Caco-2 (cell line): ENCODE data around the gene PLEKHA8. TPM values are rescaled to one million over a fixed set of nuclear protein-coding genes. Genes with fewer than 3 reads are reported as not detected.

Experiments used
- BruUV-seq: library from RNA; stranded (reverse); fragments of 400-500 nt; replicated peaks from 2 replicates; lab custom pipeline; 2021; lab: Mats Ljungman, UMichigan
- CTCF ChIA-PET: fragments of 300-600 bp; sonication (Branson Sonifier 250); formaldehyde crosslinking; loops from one replicate; lab custom pipeline; 2022; ENCODE audit warnings: antibody characterized with exemption; lab: Charles Lee
- POLR2A ChIA-PET: fragments of 300-600 bp; sonication (Branson Sonifier 250); formaldehyde crosslinking; loops from one replicate; lab custom pipeline; 2022; ENCODE audit warnings: antibody characterized with exemption; lab: Charles Lee
- DNase-seq, 2 experiments: peaks; one replicate each; pipeline versions ENCODE4 v3.0.0 to v3.0.0-alpha.2; 2020 to 2022
- H3K27me3 ChIP-seq: replicated peaks from 2 replicates; pipeline ENCODE4 v1.6.0; 2011; ENCODE audit warnings: low read length; ENCODE audit not compliant: control insufficient read depth, insufficient read depth
- H3K36me3 ChIP-seq: 2 replicates; pipeline ENCODE4 v1.5.1; 2011; ENCODE audit warnings: low read length; ENCODE audit not compliant: control insufficient read depth, insufficient read depth
- H3K4me1 ChIP-seq: fragments of 250-450 bp; sonication (Bioruptor Pico); 2 replicates; pipeline ENCODE4 v1.5.1; 2020; ENCODE audit warnings: mild to moderate bottlenecking
- H3K4me3 ChIP-seq: 2 replicates; pipeline ENCODE4 v1.5.1; 2011; ENCODE audit warnings: low read depth, mild to moderate bottlenecking, control low read depth, low read length
- H3K9me3 ChIP-seq: fragments of 250-450 bp; sonication (Bioruptor Pico); 2 replicates; pipeline ENCODE4 v1.5.1; 2020; ENCODE audit warnings: mild to moderate bottlenecking, moderate library complexity
- H3K27ac Mint-ChIP-seq: one replicate; pipeline ENCODE4 v1.8.0; 2022; ENCODE audit warnings: mixed read lengths; ENCODE audit not compliant: unreplicated experiment
- H3K27me3 Mint-ChIP-seq: one replicate; pipeline ENCODE4 v1.8.0; 2022; ENCODE audit warnings: mixed read lengths; ENCODE audit not compliant: insufficient read depth, unreplicated experiment
- H3K36me3 Mint-ChIP-seq: one replicate; pipeline ENCODE4 v1.8.0; 2022; ENCODE audit warnings: mild to moderate bottlenecking, mixed read lengths; ENCODE audit not compliant: insufficient read depth, unreplicated experiment
- H3K4me1 Mint-ChIP-seq: one replicate; pipeline ENCODE4 v1.8.0; 2022; ENCODE audit warnings: low read depth, mixed read lengths; ENCODE audit not compliant: unreplicated experiment
- H3K4me3 Mint-ChIP-seq: one replicate; pipeline ENCODE4 v1.8.0; 2022; ENCODE audit warnings: mild to moderate bottlenecking, moderate library complexity, mixed read lengths; ENCODE audit not compliant: unreplicated experiment
- H3K9me3 Mint-ChIP-seq: one replicate; pipeline ENCODE4 v1.8.0; 2022; ENCODE audit warnings: mixed read lengths; ENCODE audit not compliant: unreplicated experiment
- intact Hi-C: fragments of 100-400 bp; cut with micrococcal nuclease; formaldehyde crosslinking; loops from one replicate; pipeline ENCODE4 v1.10.0; 2022; ENCODE audit not compliant: unreplicated experiment
- total RNA-seq: library from RNA; stranded (reverse); gene quantifications from 2 replicates; pipeline ENCODE4 v1.2.3, GENCODE V29; 2022
- TF ChIP-seq, protein P1 (sequence below), 2 experiments: fragments of 200-600 bp in 1 of 2; IDR thresholded peaks; 1 replicate in 1 of 2; 2 replicates in 1 of 2; pipeline versions ENCODE4 v1.5.1 to v1.8.0; 2011 to 2022; ENCODE audit warnings: antibody characterized with exemption in 1 of 2, control low read depth in 1 of 2, inconsistent platforms in 1 of 2, low read depth in 1 of 2, low read length in 1 of 2, mild to moderate bottlenecking in 1 of 2, moderate library complexity in 1 of 2; ENCODE audit not compliant: insufficient read depth in 1 of 2, severe bottlenecking in 1 of 2, unreplicated experiment in 1 of 2

PLEKHA8 gene
- total RNA-seq, 1 experiment from 2014 or later = 32.5 TPM

DNA sequence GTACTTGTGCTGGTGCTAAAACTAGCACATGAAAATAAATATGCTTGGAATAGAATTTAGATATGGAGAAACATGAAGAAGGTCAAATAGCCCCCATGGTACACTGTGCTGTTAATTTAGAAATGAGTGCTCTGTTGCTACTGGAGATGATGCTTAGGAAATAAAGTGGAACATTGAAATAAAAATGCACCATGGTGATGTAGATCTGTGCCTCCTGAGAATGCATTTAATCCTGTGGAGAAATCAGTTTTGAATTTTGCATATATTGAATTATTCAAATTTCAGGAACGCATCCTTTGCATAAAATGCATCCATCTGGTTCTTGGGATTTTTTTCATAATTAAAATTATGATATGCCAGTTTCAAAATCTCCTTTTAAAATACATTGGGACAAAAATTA is 44.5 kb downstream of the PLEKHA8 start:
- Mint-ChIP-seq H3K4me3 (no peak overlapping the region), H3K27me3 (no peaks in the 10 kb centered on the region), H3K9me3 (no peaks in the 10 kb centered on the region), H3K27ac (no peak overlapping the region), H3K36me3 (peaks cover 7% of the 10 kb centered on the region), H3K4me1 (no peaks in the 10 kb centered on the region)
- Histone ChIP-seq H3K4me1 (0 out of 2 replicates have a peak, but pooled peaks cover 3% of the 10 kb centered on the region), H3K27me3 (no peaks in the 10 kb centered on the region), H3K36me3 (no peaks in the 10 kb centered on the region), H3K9me3 (no peaks in the 10 kb centered on the region), H3K4me3 (no peak overlapping the region)
- TF ChIP-seq, protein P1, sequence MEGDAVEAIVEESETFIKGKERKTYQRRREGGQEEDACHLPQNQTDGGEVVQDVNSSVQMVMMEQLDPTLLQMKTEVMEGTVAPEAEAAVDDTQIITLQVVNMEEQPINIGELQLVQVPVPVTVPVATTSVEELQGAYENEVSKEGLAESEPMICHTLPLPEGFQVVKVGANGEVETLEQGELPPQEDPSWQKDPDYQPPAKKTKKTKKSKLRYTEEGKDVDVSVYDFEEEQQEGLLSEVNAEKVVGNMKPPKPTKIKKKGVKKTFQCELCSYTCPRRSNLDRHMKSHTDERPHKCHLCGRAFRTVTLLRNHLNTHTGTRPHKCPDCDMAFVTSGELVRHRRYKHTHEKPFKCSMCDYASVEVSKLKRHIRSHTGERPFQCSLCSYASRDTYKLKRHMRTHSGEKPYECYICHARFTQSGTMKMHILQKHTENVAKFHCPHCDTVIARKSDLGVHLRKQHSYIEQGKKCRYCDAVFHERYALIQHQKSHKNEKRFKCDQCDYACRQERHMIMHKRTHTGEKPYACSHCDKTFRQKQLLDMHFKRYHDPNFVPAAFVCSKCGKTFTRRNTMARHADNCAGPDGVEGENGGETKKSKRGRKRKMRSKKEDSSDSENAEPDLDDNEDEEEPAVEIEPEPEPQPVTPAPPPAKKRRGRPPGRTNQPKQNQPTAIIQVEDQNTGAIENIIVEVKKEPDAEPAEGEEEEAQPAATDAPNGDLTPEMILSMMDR (IDR thresholded peaks at IDR 0.05; ENCODE audit: insufficient read depth in 1 of 2, low read depth in 1 of 2, low read length in 1 of 2, severe bottlenecking in 1 of 2, unreplicated experiment in 1 of 2) = no peak
- no TSS peak for BruUV-seq
- POLR2A ChIA-PET = no interaction called here
- CTCF ChIA-PET = no interaction called here
- no peak for DNase-seq
- intact Hi-C loops = no loop called here

DNA sequence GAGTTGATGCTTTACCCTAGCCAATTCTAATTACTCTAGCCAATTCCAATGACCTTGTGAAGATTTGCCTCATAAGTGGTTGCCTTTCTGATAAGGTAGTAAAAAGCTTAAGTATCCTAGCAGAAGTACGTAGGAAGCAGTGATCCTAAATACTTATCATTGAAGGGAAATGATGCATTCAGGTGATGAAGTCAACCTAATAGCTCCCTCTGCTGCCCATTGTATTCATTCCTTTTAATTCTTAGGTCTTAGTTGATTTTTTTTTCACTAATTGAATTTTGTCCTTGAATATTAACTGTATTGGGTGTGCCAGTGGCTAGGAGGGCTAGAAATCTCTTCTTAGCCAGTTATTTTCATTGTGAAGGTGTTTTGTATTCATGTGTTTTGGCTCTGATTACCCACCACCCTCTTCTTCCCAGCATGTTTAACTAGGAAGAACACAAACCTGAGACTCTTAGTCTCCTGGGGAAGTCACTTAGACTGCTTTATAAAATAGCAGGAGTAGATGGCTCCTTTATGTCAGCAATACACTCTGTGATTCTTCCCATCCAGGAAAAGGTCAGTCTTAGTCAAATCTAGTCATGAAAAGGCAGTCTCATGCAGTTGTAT is 46.3 kb downstream of the PLEKHA8 start:
- no peak overlapping the region for H3K4me3 Mint-ChIP-seq
- no peaks in the 10 kb centered on the region for H3K27me3 Mint-ChIP-seq
- Histone ChIP-seq H3K36me3 (no peaks in the 10 kb centered on the region), H3K27me3 (no peaks in the 10 kb centered on the region), H3K4me3 (no peak overlapping the region), H3K4me1 (0 out of 2 replicates have a peak, but pooled peaks cover 3% of the 10 kb centered on the region), H3K9me3 (no peaks in the 10 kb centered on the region)
- no peaks in the 10 kb centered on the region for H3K4me1 Mint-ChIP-seq
- ChIA-PET POLR2A (interaction anchor here (0.5 kb wide), 1 partner anchor 94 kb away, joined by 3 read pairs; no protein-coding TSS in a partner anchor), CTCF (interaction anchor here (0.6 to 1.3 kb wide), 5 partner anchors 13 to 196 kb away, joined by 3 to 7 read pairs (median 3); no protein-coding TSS in a partner anchor)
- H3K9me3 Mint-ChIP-seq = no peaks in the 10 kb centered on the region
- peaks cover 14% of the 10 kb centered on the region for H3K36me3 Mint-ChIP-seq
- no peak overlapping the region for H3K27ac Mint-ChIP-seq
- BruUV-seq = no TSS peak
- intact Hi-C loops = no loop called here
- TF ChIP-seq, protein P1 (IDR thresholded peaks at IDR 0.05; ENCODE audit: insufficient read depth in 1 of 2, low read depth in 1 of 2, low read length in 1 of 2, severe bottlenecking in 1 of 2, unreplicated experiment in 1 of 2) = peak; percentile 56 to 63
- DNase-seq = peak in 1 of 2 experiments; percentile 28

DNA sequence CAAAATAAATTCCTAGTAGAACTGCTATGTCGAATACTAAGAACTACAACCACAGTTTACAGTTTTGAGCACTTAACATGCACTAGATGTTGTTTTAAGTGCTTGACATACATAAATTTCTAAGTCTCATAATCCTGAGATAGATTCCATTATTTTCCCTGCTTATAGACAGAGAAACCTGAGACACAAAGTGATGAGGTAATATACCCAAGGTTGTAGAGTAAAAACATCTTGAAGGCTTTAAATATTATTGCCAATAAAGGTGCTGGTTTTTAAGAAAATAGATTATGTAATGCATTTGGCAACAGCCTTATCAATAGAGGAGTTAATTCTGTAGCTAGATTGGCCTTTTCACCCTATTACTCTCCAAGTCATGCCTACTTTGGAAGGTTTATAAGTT is 48.2 kb downstream of the PLEKHA8 start:
- ChIA-PET POLR2A (no interaction called here), CTCF (no interaction called here)
- H3K9me3 ChIP-seq = no peaks in the 10 kb centered on the region
- Mint-ChIP-seq H3K4me3 (no peak overlapping the region), H3K4me1 (no peaks in the 10 kb centered on the region), H3K27me3 (no peaks in the 10 kb centered on the region), H3K36me3 (peaks cover 18% of the 10 kb centered on the region), H3K9me3 (no peaks in the 10 kb centered on the region), H3K27ac (no peak overlapping the region)
- no peak for DNase-seq
- BruUV-seq = no TSS peak
- 0 out of 2 replicates have a peak, but pooled peaks cover 3% of the 10 kb centered on the region for H3K4me1 ChIP-seq
- intact Hi-C loops = no loop called here
- H3K36me3 ChIP-seq = no peaks in the 10 kb centered on the region
- no peak overlapping the region for H3K4me3 ChIP-seq
- TF ChIP-seq, protein P1 (IDR thresholded peaks at IDR 0.05; ENCODE audit: insufficient read depth in 1 of 2, low read depth in 1 of 2, low read length in 1 of 2, severe bottlenecking in 1 of 2, unreplicated experiment in 1 of 2) = no peak
- no peaks in the 10 kb centered on the region for H3K27me3 ChIP-seq
